ENCODE data around the gene GARRE1.

- no peak for TF ChIP-seq PAX5 (IDR thresholded peaks at IDR 0.05; ENCODE audit: insufficient read depth, low read length, severe bottlenecking)
- no peak for TF ChIP-seq POLR2AphosphoS5 (IDR thresholded peaks at IDR 0.05; ENCODE audit: low read depth, low read length)
- TF ChIP-seq POLR2A (IDR thresholded peaks at IDR 0.05; ENCODE audit: low read depth, low read length) = no peak
- no peak for TF ChIP-seq POU2F2 (IDR thresholded peaks at IDR 0.05; ENCODE audit: low read depth, low read length)
Measured at GRCh38 chr19:34276614-34277013, 22.3 kb downstream of the GARRE1 start.

Data from GM12891 (cell line).